ENCODE data around the gene NTSR2. TPM values are rescaled to one million over a fixed set of nuclear protein-coding genes. Genes with fewer than 3 reads are reported as not detected.
A peak's percentile ranks its signal among the peaks of the same experiment; 100 is the strongest.

Gene NTSR2
- total RNA-seq, 4 donors from 2014 or later = not detected

DNA sequence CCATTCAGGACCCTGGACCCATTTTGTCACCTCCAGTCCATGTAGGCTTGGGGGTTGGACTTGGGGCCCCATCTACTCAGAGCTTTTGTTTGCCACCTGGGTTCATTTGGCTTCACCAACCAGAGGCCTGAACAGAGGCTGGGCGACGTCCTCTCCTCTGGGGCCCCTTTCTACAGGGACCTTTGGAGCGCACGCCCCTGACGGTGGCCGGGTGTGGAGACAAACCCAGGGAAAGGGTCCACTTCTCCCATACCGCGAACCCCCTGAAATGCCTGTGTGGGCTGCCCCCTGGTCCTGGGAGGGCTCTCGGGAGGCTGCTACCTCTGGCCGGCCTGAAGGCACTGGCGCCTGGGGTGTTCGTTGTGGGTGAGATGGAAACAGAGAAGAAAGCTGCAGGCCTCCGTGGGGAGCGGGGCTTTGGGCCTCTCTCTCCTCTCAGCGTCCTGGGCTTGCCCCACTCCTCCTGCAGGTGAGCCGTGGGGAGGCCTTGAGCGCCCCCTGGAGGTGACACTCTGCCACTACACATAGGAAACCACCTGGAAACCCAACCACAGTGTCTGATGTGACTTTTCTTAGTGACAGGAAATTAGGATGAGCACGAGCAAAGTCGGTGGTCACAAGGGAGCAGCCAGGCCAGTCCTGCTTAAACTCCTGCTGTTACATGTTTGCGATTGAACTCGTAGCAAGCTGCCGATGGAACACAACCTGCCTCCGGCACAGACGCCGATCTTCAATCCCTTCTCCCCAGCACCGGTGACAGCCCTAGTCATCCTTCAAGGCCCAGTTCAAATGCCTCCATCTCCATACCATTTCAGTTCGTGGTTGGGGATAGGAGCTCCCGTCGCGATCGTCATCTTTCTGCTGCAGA lies 12.0 kb upstream of the NTSR2 start:
- H3K4me3 ChIP-seq = no peak overlapping the region
- H3K36me3 ChIP-seq = no peaks in the 10 kb centered on the region
- no peak overlapping the region for H3K27ac ChIP-seq
- TF ChIP-seq, protein P1, sequence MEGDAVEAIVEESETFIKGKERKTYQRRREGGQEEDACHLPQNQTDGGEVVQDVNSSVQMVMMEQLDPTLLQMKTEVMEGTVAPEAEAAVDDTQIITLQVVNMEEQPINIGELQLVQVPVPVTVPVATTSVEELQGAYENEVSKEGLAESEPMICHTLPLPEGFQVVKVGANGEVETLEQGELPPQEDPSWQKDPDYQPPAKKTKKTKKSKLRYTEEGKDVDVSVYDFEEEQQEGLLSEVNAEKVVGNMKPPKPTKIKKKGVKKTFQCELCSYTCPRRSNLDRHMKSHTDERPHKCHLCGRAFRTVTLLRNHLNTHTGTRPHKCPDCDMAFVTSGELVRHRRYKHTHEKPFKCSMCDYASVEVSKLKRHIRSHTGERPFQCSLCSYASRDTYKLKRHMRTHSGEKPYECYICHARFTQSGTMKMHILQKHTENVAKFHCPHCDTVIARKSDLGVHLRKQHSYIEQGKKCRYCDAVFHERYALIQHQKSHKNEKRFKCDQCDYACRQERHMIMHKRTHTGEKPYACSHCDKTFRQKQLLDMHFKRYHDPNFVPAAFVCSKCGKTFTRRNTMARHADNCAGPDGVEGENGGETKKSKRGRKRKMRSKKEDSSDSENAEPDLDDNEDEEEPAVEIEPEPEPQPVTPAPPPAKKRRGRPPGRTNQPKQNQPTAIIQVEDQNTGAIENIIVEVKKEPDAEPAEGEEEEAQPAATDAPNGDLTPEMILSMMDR (IDR thresholded peaks at IDR 0.05) = peak in 1 of 2 donors; percentile 76
- no peak for TF ChIP-seq EP300 (IDR thresholded peaks at IDR 0.05)
- WGBS = 63% methylated on average over 25 of the region's 31 CpGs
- peaks cover 39% of the 10 kb centered on the region for H3K27me3 ChIP-seq
- DNase-seq (ENCODE audit: low spot score in 2 of 2) = peak in 1 of 2 donors; percentile 55
- H3K9me3 ChIP-seq = no peaks in the 10 kb centered on the region
- H3K4me1 ChIP-seq = no peaks in the 10 kb centered on the region

DNA sequence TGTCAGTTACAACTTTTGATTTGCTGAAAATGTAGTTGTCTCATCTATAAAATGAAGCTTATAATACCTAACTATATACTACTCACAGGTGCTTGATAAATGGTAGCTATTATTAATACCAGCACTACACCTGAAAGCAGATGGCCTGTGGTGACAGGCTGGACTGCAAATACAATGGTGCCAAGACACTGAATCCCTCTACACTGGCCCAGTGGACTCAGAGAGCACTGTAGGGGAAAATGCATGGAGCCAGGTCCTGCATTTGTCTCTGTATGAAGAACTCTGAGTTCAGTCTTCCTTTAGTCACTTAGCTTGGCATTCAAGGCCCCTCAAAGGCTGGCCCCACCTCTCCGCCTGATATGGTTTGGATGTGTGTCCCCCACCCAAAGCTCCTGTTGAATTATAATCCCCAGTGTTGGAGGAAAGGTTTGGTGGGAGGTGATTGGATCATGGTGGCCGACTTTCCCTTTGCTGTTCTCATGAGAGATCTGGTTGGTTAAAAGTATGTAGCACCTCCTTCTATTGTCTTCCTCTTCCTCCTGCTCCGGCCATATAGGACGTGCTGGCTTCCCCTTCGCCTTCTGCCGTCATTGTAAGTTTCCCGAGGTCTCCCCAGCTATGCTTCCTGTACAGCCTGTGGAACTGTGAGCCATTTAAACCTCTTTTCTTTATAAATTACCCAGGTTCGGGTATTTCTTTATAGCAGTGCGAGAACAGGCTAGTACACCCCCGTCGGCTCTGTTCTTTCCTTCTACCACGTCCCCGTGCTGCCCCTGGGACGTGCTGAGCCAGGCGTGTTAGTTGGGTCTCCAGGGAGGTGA lies 11.1 kb upstream of the NTSR2 start:
- no peak overlapping the region for H3K4me3 ChIP-seq
- TF ChIP-seq POLR2AphosphoS5 (IDR thresholded peaks at IDR 0.05) (no peak), POLR2A (IDR thresholded peaks at IDR 0.05) (no peak), EP300 (IDR thresholded peaks at IDR 0.05) (no peak)
- TF ChIP-seq, protein P1 (IDR thresholded peaks at IDR 0.05) = no peak
- H3K9me3 ChIP-seq = no peaks in the 10 kb centered on the region
- no peaks in the 10 kb centered on the region for H3K36me3 ChIP-seq
- H3K27me3 ChIP-seq = peaks cover 47% of the 10 kb centered on the region
- WGBS = 86% methylated on average over 15 of the region's 15 CpGs
- DNase-seq (ENCODE audit: low spot score in 2 of 2) = peak in 1 of 2 donors; percentile 19
- H3K27ac ChIP-seq = no peak overlapping the region
- no peaks in the 10 kb centered on the region for H3K4me1 ChIP-seq

DNA sequence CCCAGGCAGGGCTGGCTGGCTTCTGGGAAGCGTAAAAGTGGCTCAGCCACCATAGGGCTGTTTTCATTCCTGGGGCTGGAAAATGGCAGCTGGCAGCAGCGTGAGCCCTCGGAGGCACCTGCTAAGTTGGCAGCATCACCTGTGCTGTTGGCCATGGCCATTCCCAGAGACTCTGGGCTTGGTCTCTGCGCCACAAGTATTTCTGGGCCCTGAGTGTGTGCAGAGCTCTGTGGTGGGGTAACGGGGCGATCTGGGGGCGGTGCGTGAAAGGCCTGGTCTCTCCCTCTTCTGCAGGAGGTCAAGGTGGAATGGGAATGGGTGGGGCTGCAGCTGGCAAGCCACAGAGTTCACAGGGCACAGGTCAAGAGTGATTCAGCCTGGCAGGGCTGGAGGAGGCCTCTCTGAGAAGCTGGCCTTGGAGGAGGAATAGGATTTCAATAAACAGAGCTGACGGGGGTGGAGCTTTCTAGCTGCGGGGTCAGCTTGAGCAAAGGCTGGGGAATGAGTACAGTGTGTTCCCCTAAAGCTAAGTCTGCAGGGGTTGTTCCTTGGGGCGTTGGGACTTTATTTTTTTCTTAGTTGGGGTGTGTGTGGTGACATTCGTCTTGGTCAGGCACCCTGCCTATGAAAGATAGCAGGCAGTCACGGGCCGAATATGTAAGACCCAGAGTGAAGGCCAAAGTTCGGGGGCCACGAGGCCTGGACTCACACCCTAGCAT lies 10.3 kb upstream of the NTSR2 start:
- Histone ChIP-seq H3K9me3 (no peaks in the 10 kb centered on the region), H3K4me1 (no peaks in the 10 kb centered on the region), H3K27ac (no peak overlapping the region), H3K4me3 (no peak overlapping the region), H3K36me3 (no peaks in the 10 kb centered on the region), H3K27me3 (peaks cover 55% of the 10 kb centered on the region)
- 81% methylated on average over 16 of the region's 16 CpGs for WGBS
- peak; percentile 34 to 70 for DNase-seq (ENCODE audit: low spot score in 2 of 2)
- TF ChIP-seq POLR2A (IDR thresholded peaks at IDR 0.05) (no peak), POLR2AphosphoS5 (IDR thresholded peaks at IDR 0.05) (no peak), EP300 (IDR thresholded peaks at IDR 0.05) (no peak)
- TF ChIP-seq, protein P1 (IDR thresholded peaks at IDR 0.05) = no peak

DNA sequence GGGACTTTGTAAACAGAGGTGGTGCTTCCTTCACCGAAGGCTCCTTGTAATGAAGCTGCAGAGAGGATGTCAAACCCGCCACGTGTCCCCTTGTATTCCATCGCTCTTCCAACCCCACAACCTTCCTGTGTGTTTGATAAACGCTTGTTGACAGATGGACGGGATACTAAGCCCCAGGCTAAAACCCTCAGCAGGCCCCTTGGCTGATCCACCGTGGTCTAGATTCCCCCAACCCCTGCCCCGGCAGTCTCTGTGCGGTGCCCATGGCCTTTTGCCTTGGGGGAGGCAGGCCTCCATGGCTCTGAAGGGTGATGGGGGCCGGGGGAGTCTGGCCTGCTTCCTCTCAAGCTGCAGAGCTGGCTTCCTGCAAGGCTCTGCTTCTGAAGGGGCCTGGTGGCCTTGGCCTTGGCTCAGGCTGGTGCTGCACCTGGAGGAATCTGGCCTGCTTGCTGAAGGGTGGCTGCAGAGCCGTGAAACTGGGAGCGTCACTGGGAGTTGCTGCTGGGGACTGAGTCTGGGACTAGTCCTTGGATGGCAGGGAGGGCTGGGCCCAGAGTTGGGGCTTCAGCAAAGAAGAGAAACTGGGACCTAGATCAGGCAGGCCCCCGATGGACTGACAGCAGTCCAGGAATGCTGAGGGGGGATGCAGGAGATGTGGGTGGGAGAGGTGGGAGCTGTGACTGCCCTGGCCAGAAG lies 9.6 kb upstream of the NTSR2 start:
- H3K4me1 ChIP-seq = no peaks in the 10 kb centered on the region
- no peak overlapping the region for H3K4me3 ChIP-seq
- 75% methylated on average over 12 of the region's 13 CpGs for WGBS
- TF ChIP-seq, protein P1 (IDR thresholded peaks at IDR 0.05) = no peak
- TF ChIP-seq EP300 (IDR thresholded peaks at IDR 0.05) = no peak
- TF ChIP-seq POLR2AphosphoS5 (IDR thresholded peaks at IDR 0.05) = no peak
- TF ChIP-seq POLR2A (IDR thresholded peaks at IDR 0.05) = no peak
- DNase-seq (ENCODE audit: low spot score in 2 of 2) = peak in 1 of 2 donors; percentile 64
- no peaks in the 10 kb centered on the region for H3K36me3 ChIP-seq
- H3K27me3 ChIP-seq = peaks cover 60% of the 10 kb centered on the region
- no peaks in the 10 kb centered on the region for H3K9me3 ChIP-seq
- no peak overlapping the region for H3K27ac ChIP-seq

Data from suprapubic skin (tissue), 4 donors.